HepG2 (cell line): ENCODE measurements around the gene FGA. TPM values are rescaled to one million over a fixed set of nuclear protein-coding genes. Genes with fewer than 3 reads are reported as not detected.

Experiments
- CEBPG ChIP-seq: IDR thresholded peaks from 2 replicates; pipeline ENCODE4 v1.6.1; 2016
- EP300 ChIP-seq, 3 experiments: sonication (generic) in 1 of 3; formaldehyde crosslinking in 1 of 3; IDR thresholded peaks; 2 replicates each; pipeline versions ENCODE4 v1.5.1 to v1.6.1; 2011 to 2020; ENCODE audit warnings: low read depth in 2 of 3, low read length in 2 of 3, borderline replicate concordance in 1 of 3, improper control_type of control experiment in 1 of 3, mild to moderate bottlenecking in 1 of 3, missing genetic modification reagents in 1 of 3, moderate library complexity in 1 of 3
- FOXJ3 ChIP-seq: sonication (generic); formaldehyde crosslinking; IDR thresholded peaks from 2 replicates; pipeline ENCODE4 v1.4.0; 2020; ENCODE audit warnings: missing genetic modification reagents, mild to moderate bottlenecking, borderline replicate concordance
- FOXP1 ChIP-seq, 2 experiments: fragments of 450-650 bp in 1 of 2; IDR thresholded peaks; 2 replicates each; pipeline ENCODE4 v1.6.1; 2017 to 2018; ENCODE audit warnings: antibody characterized with exemption in 1 of 2
- GATAD2A ChIP-seq: IDR thresholded peaks from 2 replicates; pipeline ENCODE4 v1.6.1; 2016
- NR2F2 ChIP-seq: IDR thresholded peaks from 2 replicates; pipeline ENCODE4 v1.6.1; 2012; ENCODE audit warnings: low read depth, inconsistent platforms, borderline replicate concordance
- NR2F6 ChIP-seq, 2 experiments: IDR thresholded peaks; 2 replicates each; pipeline ENCODE4 v1.6.1; 2016; ENCODE audit warnings: antibody characterized with exemption in 1 of 2, mild to moderate bottlenecking in 1 of 2
- SIN3A ChIP-seq: IDR thresholded peaks from 2 replicates; pipeline ENCODE4 v1.6.1; 2011; ENCODE audit warnings: low read depth, mild to moderate bottlenecking, control low read depth, low read length, borderline replicate concordance
- SIX1 ChIP-seq: sonication (generic); formaldehyde crosslinking; IDR thresholded peaks from 2 replicates; pipeline ENCODE4 v1.4.0; 2020; ENCODE audit warnings: missing genetic modification reagents, borderline replicate concordance
- TAF1 ChIP-seq: sonication (generic); formaldehyde crosslinking; IDR thresholded peaks from 2 replicates; pipeline ENCODE4 v1.4.0; 2020; ENCODE audit warnings: missing genetic modification reagents
- ZMYM2 ChIP-seq: sonication (generic); formaldehyde crosslinking; IDR thresholded peaks from 2 replicates; pipeline ENCODE4 v1.8.0; 2022; ENCODE audit warnings: mild to moderate bottlenecking, missing genetic modification reagents
- ZNF274 ChIP-seq: sonication (generic); formaldehyde crosslinking; IDR thresholded peaks from 2 replicates; pipeline ENCODE4 v1.5.1; 2020; ENCODE audit warnings: mild to moderate bottlenecking, missing genetic modification reagents
- ZNF326 ChIP-seq: sonication (generic); formaldehyde crosslinking; IDR thresholded peaks from 2 replicates; pipeline ENCODE4 v1.4.0; 2020; ENCODE audit warnings: missing genetic modification reagents, borderline replicate concordance
- ZNF629 ChIP-seq: sonication (generic); formaldehyde crosslinking; conservative IDR thresholded peaks from 2 replicates; pipeline ENCODE4 v1.5.0; 2020; ENCODE audit warnings: missing genetic modification reagents
- polyA plus RNA-seq, 8 experiments: library from polyadenylated mRNA; depleted of rRNA in 3 of 8; stranded (reverse) in 7 of 8; unstranded in 1 of 8; fragments of >200 nt; fragmentation: Illumina TruSeq in 4 of 8; extraction: Trizol in 4 of 8; gene quantifications; 2 replicates each; pipeline versions ENCODE4 v1.2.1 to v1.2.3, GENCODE V29; 2011 to 2016; ENCODE audit warnings: low read depth in 4 of 8, missing spikeins in 1 of 8, mixed read lengths in 1 of 8; ENCODE audit not compliant: insufficient read depth in 1 of 8
- total RNA-seq, 5 experiments: library from RNA; depleted of rRNA; stranded (reverse); fragments of >200 nt; fragmentation: Illumina TruSeq; extraction: Trizol; gene quantifications; 2 replicates each; pipeline ENCODE4 v1.2.3, GENCODE V29; 2016; ENCODE audit warnings: low read depth in 1 of 5
- TF ChIP-seq, protein P1 (sequence below): sonication (generic); formaldehyde crosslinking; conservative IDR thresholded peaks from 2 replicates; pipeline ENCODE4 v1.4.0; 2020; ENCODE audit warnings: missing genetic modification reagents
- TF ChIP-seq, protein P2 (sequence below): sonication (generic); formaldehyde crosslinking; IDR thresholded peaks from 2 replicates; pipeline ENCODE4 v1.5.0; 2020; ENCODE audit warnings: missing genetic modification reagents
- TF ChIP-seq, protein P3 (sequence below): sonication (generic); formaldehyde crosslinking; IDR thresholded peaks from 2 replicates; pipeline ENCODE4 v1.4.0; 2020; ENCODE audit warnings: missing genetic modification reagents, borderline replicate concordance
- TF ChIP-seq, protein P4 (sequence below): sonication (generic); formaldehyde crosslinking; IDR thresholded peaks from 2 replicates; pipeline ENCODE4 v1.4.0; 2020; ENCODE audit warnings: missing genetic modification reagents
- TF ChIP-seq, protein P5 (sequence below): sonication (generic); formaldehyde crosslinking; IDR thresholded peaks from 2 replicates; pipeline ENCODE4 v1.4.0; 2020; ENCODE audit warnings: mild to moderate bottlenecking, missing genetic modification reagents, borderline replicate concordance

The FGA gene
- total and polyA plus RNA-seq, 2 of the 13 experiments (the other 11 are each of a cell fraction or from before 2014, with no cell fraction given): 640 to 1,523 TPM

DNA sequence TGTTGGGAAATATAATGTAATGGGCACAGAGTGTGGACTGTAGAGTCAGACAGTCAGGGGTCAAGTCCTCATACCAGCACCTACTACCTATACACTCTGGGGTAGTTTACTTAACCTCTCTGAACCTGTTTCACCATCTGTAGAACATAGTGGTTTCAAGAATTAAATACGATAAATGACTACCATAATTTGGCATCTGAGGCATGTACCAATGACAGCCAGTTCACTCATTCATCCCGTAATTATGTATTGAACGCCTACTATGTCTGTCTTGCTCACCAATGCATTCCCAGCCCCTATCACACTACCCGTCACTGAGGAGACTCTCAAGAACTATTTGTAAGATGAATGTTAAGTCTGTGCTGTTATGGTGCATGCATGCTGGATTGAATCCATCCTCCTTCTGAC, 29.7 kb downstream of the FGA start (continued):
- peak; percentile 70 for TF ChIP-seq CEBPG
- no peak for TF ChIP-seq ZNF274 (CRISPR knock-in tag)
- no peak for TF ChIP-seq FOXJ3 (CRISPR knock-in tag)
- no peak for TF ChIP-seq SIN3A
- TF ChIP-seq NR2F2: peak; percentile 95
- TF ChIP-seq FOXP1 (IDR thresholded peaks at IDR 0.05): no peak
- peak; percentile 77 for TF ChIP-seq FOXP1 (CRISPR knock-in tag; IDR thresholded peaks at IDR 0.05)
- peak; percentile 56; the same call in 1 of the 2 replicates for TF ChIP-seq ZNF629
- TF ChIP-seq, protein P1, sequence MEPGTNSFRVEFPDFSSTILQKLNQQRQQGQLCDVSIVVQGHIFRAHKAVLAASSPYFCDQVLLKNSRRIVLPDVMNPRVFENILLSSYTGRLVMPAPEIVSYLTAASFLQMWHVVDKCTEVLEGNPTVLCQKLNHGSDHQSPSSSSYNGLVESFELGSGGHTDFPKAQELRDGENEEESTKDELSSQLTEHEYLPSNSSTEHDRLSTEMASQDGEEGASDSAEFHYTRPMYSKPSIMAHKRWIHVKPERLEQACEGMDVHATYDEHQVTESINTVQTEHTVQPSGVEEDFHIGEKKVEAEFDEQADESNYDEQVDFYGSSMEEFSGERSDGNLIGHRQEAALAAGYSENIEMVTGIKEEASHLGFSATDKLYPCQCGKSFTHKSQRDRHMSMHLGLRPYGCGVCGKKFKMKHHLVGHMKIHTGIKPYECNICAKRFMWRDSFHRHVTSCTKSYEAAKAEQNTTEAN (CRISPR knock-in tag): no peak
- peak; percentile 53; the same call in 1 of the 2 replicates for TF ChIP-seq SIX1 (CRISPR knock-in tag)
- no peak for TF ChIP-seq ZMYM2
- TF ChIP-seq TAF1 (CRISPR knock-in tag): no peak
- TF ChIP-seq GATAD2A (CRISPR knock-in tag): peak; percentile 76
- TF ChIP-seq, protein P2, sequence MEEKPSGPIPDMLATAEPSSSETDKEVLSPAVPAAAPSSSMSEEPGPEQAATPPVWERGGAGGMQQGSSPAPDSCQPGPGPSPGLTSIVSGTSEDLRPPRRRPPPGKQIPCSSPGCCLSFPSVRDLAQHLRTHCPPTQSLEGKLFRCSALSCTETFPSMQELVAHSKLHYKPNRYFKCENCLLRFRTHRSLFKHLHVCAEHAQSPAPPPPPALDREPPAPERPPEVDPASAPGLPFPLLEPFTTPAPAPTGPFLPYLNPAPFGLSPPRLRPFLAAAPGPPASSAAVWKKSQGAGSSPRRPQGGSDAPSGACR: no peak
- TF ChIP-seq NR2F6 (IDR thresholded peaks at IDR 0.05): peak; percentile 94
- TF ChIP-seq NR2F6 (CRISPR knock-in tag; IDR thresholded peaks at IDR 0.05): peak; percentile 97
- TF ChIP-seq EP300 (IDR thresholded peaks at IDR 0.05; ENCODE audit: low read depth in 2 of 2, low read length in 2 of 2): peak in 1 of 2 experiments; percentile 86; a peak in 3 of 4 replicates
- TF ChIP-seq EP300 (CRISPR knock-in tag; IDR thresholded peaks at IDR 0.05; ENCODE audit: borderline replicate concordance): peak; percentile 62; the same call in 1 of the 2 replicates
- TF ChIP-seq ZNF326 (CRISPR knock-in tag): no peak
- TF ChIP-seq, protein P3, sequence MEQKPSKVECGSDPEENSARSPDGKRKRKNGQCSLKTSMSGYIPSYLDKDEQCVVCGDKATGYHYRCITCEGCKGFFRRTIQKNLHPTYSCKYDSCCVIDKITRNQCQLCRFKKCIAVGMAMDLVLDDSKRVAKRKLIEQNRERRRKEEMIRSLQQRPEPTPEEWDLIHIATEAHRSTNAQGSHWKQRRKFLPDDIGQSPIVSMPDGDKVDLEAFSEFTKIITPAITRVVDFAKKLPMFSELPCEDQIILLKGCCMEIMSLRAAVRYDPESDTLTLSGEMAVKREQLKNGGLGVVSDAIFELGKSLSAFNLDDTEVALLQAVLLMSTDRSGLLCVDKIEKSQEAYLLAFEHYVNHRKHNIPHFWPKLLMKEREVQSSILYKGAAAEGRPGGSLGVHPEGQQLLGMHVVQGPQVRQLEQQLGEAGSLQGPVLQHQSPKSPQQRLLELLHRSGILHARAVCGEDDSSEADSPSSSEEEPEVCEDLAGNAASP (CRISPR knock-in tag): peak; percentile 89; the same call in 1 of the 2 replicates
- TF ChIP-seq, protein P4, sequence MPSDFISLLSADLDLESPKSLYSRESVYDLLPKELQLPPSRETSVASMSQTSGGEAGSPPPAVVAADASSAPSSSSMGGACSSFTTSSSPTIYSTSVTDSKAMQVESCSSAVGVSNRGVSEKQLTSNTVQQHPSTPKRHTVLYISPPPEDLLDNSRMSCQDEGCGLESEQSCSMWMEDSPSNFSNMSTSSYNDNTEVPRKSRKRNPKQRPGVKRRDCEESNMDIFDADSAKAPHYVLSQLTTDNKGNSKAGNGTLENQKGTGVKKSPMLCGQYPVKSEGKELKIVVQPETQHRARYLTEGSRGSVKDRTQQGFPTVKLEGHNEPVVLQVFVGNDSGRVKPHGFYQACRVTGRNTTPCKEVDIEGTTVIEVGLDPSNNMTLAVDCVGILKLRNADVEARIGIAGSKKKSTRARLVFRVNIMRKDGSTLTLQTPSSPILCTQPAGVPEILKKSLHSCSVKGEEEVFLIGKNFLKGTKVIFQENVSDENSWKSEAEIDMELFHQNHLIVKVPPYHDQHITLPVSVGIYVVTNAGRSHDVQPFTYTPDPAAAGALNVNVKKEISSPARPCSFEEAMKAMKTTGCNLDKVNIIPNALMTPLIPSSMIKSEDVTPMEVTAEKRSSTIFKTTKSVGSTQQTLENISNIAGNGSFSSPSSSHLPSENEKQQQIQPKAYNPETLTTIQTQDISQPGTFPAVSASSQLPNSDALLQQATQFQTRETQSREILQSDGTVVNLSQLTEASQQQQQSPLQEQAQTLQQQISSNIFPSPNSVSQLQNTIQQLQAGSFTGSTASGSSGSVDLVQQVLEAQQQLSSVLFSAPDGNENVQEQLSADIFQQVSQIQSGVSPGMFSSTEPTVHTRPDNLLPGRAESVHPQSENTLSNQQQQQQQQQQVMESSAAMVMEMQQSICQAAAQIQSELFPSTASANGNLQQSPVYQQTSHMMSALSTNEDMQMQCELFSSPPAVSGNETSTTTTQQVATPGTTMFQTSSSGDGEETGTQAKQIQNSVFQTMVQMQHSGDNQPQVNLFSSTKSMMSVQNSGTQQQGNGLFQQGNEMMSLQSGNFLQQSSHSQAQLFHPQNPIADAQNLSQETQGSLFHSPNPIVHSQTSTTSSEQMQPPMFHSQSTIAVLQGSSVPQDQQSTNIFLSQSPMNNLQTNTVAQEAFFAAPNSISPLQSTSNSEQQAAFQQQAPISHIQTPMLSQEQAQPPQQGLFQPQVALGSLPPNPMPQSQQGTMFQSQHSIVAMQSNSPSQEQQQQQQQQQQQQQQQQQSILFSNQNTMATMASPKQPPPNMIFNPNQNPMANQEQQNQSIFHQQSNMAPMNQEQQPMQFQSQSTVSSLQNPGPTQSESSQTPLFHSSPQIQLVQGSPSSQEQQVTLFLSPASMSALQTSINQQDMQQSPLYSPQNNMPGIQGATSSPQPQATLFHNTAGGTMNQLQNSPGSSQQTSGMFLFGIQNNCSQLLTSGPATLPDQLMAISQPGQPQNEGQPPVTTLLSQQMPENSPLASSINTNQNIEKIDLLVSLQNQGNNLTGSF: no peak
- TF ChIP-seq, protein P5, sequence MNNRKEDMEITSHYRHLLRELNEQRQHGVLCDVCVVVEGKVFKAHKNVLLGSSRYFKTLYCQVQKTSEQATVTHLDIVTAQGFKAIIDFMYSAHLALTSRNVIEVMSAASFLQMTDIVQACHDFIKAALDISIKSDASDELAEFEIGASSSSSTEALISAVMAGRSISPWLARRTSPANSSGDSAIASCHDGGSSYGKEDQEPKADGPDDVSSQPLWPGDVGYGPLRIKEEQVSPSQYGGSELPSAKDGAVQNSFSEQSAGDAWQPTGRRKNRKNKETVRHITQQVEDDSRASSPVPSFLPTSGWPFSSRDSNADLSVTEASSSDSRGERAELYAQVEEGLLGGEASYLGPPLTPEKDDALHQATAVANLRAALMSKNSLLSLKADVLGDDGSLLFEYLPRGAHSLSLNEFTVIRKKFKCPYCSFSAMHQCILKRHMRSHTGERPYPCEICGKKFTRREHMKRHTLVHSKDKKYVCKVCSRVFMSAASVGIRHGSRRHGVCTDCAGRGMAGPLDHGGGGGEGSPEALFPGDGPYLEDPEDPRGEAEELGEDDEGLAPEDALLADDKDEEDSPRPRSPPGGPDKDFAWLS (CRISPR knock-in tag): no peak
